ENCODE results near the gene METTL16. TPM values are rescaled to one million over a fixed set of nuclear protein-coding genes. Genes with fewer than 3 reads are reported as not detected.

Gene METTL16
- total and polyA plus RNA-seq, 2 donors (not counting 1 experiment from before 2014, with no cell fraction given) = 19.2 to 56.5 TPM

- no peak overlapping the region for H3K4me3 ChIP-seq (ENCODE audit: control extremely low read depth in 1 of 5, extremely low read depth in 1 of 5, insufficient read depth in 1 of 5, low read depth in 2 of 5, low read length in 4 of 5)
- no peak overlapping the region for H3K4me2 ChIP-seq (replicated peaks; ENCODE audit: low read depth, low read length, poor library complexity, severe bottlenecking)
- TF ChIP-seq EZH2 (IDR thresholded peaks at IDR 0.05; ENCODE audit: borderline replicate concordance, insufficient read depth, low read depth, low read length, poor library complexity, severe bottlenecking) = no peak
- TF ChIP-seq, protein P1, sequence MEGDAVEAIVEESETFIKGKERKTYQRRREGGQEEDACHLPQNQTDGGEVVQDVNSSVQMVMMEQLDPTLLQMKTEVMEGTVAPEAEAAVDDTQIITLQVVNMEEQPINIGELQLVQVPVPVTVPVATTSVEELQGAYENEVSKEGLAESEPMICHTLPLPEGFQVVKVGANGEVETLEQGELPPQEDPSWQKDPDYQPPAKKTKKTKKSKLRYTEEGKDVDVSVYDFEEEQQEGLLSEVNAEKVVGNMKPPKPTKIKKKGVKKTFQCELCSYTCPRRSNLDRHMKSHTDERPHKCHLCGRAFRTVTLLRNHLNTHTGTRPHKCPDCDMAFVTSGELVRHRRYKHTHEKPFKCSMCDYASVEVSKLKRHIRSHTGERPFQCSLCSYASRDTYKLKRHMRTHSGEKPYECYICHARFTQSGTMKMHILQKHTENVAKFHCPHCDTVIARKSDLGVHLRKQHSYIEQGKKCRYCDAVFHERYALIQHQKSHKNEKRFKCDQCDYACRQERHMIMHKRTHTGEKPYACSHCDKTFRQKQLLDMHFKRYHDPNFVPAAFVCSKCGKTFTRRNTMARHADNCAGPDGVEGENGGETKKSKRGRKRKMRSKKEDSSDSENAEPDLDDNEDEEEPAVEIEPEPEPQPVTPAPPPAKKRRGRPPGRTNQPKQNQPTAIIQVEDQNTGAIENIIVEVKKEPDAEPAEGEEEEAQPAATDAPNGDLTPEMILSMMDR (IDR thresholded peaks at IDR 0.05) = no peak
Measured at GRCh38 chr17:2406271-2406902, 105.3 kb downstream of the METTL16 start.

DNA sequence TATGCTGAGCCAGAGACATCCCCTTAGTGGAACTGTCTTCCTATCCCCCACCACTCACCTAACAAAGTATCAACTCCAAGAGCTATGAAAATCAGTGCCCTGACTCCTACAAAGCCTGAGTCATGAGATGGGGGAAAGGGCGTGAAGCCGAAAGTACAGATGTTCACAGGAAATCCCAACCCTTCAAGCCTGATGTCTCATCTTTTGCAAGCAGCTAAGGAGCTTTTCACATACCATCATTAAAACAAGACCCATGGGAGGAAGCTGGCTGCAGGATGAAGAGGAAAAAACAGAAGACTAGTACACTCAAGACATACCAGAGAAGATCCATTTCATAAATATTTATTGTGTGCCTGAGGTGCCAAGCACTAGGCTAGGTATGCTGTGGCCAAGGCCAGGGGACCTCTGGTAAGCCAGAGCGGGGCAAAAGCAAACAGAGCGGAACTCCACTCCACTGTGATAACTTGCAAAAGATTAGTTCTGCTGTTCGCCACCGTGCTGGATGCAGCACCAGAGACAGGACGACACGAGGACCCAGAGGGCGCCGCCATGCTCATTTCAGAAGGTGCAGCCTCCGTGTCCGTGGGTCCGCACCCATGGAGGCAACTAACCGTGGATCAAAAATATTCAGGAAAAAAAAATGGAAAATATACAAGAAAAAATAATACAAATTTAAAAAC lies 106.3 kb downstream of the METTL16 start:
- POLR2A ChIA-PET = no interaction called here
- H3K9ac ChIP-seq (ENCODE audit: low read length) = no peak overlapping the region

More at GRCh38 chr17:2406271-2406902, 105.3 kb downstream of the METTL16 start:
- Mint-ChIP-seq H3K4me3 (no peak overlapping the region), H3K27ac (no peak overlapping the region), H3K9me3 (ENCODE audit: insufficient read depth) (no peaks in the 10 kb centered on the region), H3K27me3 (no peaks in the 10 kb centered on the region), H3K4me1 (peaks cover 7% of the 10 kb centered on the region)
- Histone ChIP-seq H3K9ac (ENCODE audit: low read length) (no peak overlapping the region), H3K9me3 (ENCODE audit: control extremely low read depth in 1 of 3, control insufficient read depth in 2 of 3, insufficient read depth in 1 of 3, low read length in 2 of 3) (no peaks in the 10 kb centered on the region), H3K27me3 (replicated peaks in 1 of 4; ENCODE audit: control extremely low read depth in 1 of 4, control insufficient read depth in 3 of 4, insufficient read depth in 4 of 4, low read length in 3 of 4) (no peaks in the 10 kb centered on the region), H3K27ac (ENCODE audit: low read length in 2 of 2) (no peak overlapping the region), H3K79me2 (ENCODE audit: control insufficient read depth, insufficient read depth, low read length) (no peaks in the 10 kb centered on the region), H4K20me1 (ENCODE audit: control insufficient read depth, insufficient read depth, low read length, poor library complexity, severe bottlenecking) (no peaks in the 10 kb centered on the region), H3K36me3 (replicated peaks in 1 of 2; ENCODE audit: control extremely low read depth in 1 of 2, control insufficient read depth in 1 of 2, extremely low read depth in 1 of 2, insufficient read depth in 2 of 2, low read length in 1 of 2) (no peaks in the 10 kb centered on the region), H2AFZ (ENCODE audit: insufficient read depth, low read depth, low read length, poor library complexity, severe bottlenecking) (no peak overlapping the region), H3K4me1 (ENCODE audit: control insufficient read depth in 2 of 2, insufficient read depth in 2 of 2, low read length in 2 of 2) (peaks cover 7 to 8% of the 10 kb centered on the region in 2 donors)
- ATAC-seq (ENCODE audit: low read depth) (no peak), DNase-seq (no peak)
- ChIA-PET POLR2A (interaction anchor here (1.0 kb wide), 1 partner anchor 10 kb away, joined by 3 read pairs; no protein-coding TSS in a partner anchor), CTCF (interaction anchor here (1.2 to 7.4 kb wide), 3 partner anchors 11 to 24 kb away, joined by 4 to 76 read pairs (median 71); no protein-coding TSS in a partner anchor)
- WGBS (ENCODE audit: insufficient coverage) = 90% methylated on average over 7 of the region's 8 CpGs
- intact Hi-C loops (cut with micrococcal nuclease) = no loop called here

More for the DNA sequence above, 106.3 kb downstream of the METTL16 start:
- Histone ChIP-seq H3K4me3 (ENCODE audit: control extremely low read depth in 1 of 5, extremely low read depth in 1 of 5, insufficient read depth in 1 of 5, low read depth in 2 of 5, low read length in 4 of 5) (no peak overlapping the region), H3K27me3 (replicated peaks in 1 of 4; ENCODE audit: control extremely low read depth in 1 of 4, control insufficient read depth in 3 of 4, insufficient read depth in 4 of 4, low read length in 3 of 4) (no peaks in the 10 kb centered on the region), H3K79me2 (ENCODE audit: control insufficient read depth, insufficient read depth, low read length) (peaks cover 3% of the 10 kb centered on the region), H3K4me1 (ENCODE audit: control insufficient read depth in 2 of 2, insufficient read depth in 2 of 2, low read length in 2 of 2) (peaks cover 7 to 8% of the 10 kb centered on the region in 2 donors), H3K9me3 (ENCODE audit: control extremely low read depth in 1 of 3, control insufficient read depth in 2 of 3, insufficient read depth in 1 of 3, low read length in 2 of 3) (no peaks in the 10 kb centered on the region), H3K36me3 (replicated peaks in 1 of 2; ENCODE audit: control extremely low read depth in 1 of 2, control insufficient read depth in 1 of 2, extremely low read depth in 1 of 2, insufficient read depth in 2 of 2, low read length in 1 of 2) (no peaks in the 10 kb centered on the region), H4K20me1 (ENCODE audit: control insufficient read depth, insufficient read depth, low read length, poor library complexity, severe bottlenecking) (no peaks in the 10 kb centered on the region), H2AFZ (ENCODE audit: insufficient read depth, low read depth, low read length, poor library complexity, severe bottlenecking) (no peak overlapping the region), H3K27ac (ENCODE audit: low read length in 2 of 2) (no peak overlapping the region), H3K4me2 (replicated peaks; ENCODE audit: low read depth, low read length, poor library complexity, severe bottlenecking) (no peak overlapping the region)
- no peaks in the 10 kb centered on the region for H3K27me3 Mint-ChIP-seq
- CTCF ChIA-PET = interaction anchor here (7.3 to 7.4 kb wide), 2 partner anchors 12 to 23 kb away, joined by 71 to 76 read pairs; no protein-coding TSS in a partner anchor
- H3K4me1 Mint-ChIP-seq = peaks cover 7% of the 10 kb centered on the region
- no peak for TF ChIP-seq EZH2 (IDR thresholded peaks at IDR 0.05; ENCODE audit: borderline replicate concordance, insufficient read depth, low read depth, low read length, poor library complexity, severe bottlenecking)
- TF ChIP-seq, protein P1 (IDR thresholded peaks at IDR 0.05) = no peak
- 91% methylated on average over 7 of the region's 14 CpGs for WGBS (ENCODE audit: insufficient coverage)
- intact Hi-C loops (cut with micrococcal nuclease) = no loop called here
- H3K27ac Mint-ChIP-seq = no peak overlapping the region
- DNase-seq = no peak
- no peaks in the 10 kb centered on the region for H3K9me3 Mint-ChIP-seq (ENCODE audit: insufficient read depth)
- H3K4me3 Mint-ChIP-seq = no peak overlapping the region
- no peak for ATAC-seq (ENCODE audit: low read depth)

All from B cell (primary cell).